B cell (primary cell): Measurements from ENCODE around the gene MVB12B. TPM values are rescaled to one million over a fixed set of nuclear protein-coding genes. Genes with fewer than 3 reads are reported as not detected.
A peak's percentile ranks its signal among the peaks of the same experiment; 100 is the strongest.

Experiments
- ATAC-seq: fragments of 200-7000 bp; cut with Tn5 transposase; one replicate; pipeline ENCODE4 v1.10.0; 2021; ENCODE audit warnings: low read depth, mild to moderate bottlenecking, moderate number of reproducible peaks, moderate library complexity
- CTCF ChIA-PET: fragments of 350-600 bp; sonication (Branson Sonifier 250); formaldehyde crosslinking; loops from one replicate; lab custom pipeline; 2021; ENCODE audit warnings: antibody characterized with exemption, inconsistent platforms; lab: Charles Lee
- POLR2A ChIA-PET: fragments of 350-600 bp; sonication (Branson Sonifier 250); formaldehyde crosslinking; loops from one replicate; lab custom pipeline; 2021; ENCODE audit warnings: antibody characterized with exemption; lab: Charles Lee
- DNase-seq: peaks from one replicate; pipeline ENCODE4 v3.0.0; 2013
- H2AFZ ChIP-seq: 2 replicates; pipeline ENCODE4 v1.6.1; 2012; ENCODE audit warnings: mild to moderate bottlenecking, low read depth, low read length; ENCODE audit not compliant: insufficient read depth, poor library complexity, severe bottlenecking
- H3K27ac ChIP-seq, 2 donors: 1 replicate in 1 of 2; 2 replicates in 1 of 2; pipeline ENCODE4 v1.5.1; 2012 to 2013; ENCODE audit warnings: low read length in 2 of 2, mild to moderate bottlenecking in 2 of 2, moderate library complexity in 1 of 2
- H3K27me3 ChIP-seq, 4 experiments: fragments of 200-600 bp in 1 of 4; sonication (generic) in 1 of 4; replicated peaks in 1 of 4; 1 replicate in 2 of 4; 2 replicates in 2 of 4; pipeline versions ENCODE4 v1.6.1 to v1.7.0; 2013 to 2016; ENCODE audit warnings: low read length in 3 of 4, mild to moderate bottlenecking in 2 of 4, mixed read lengths in 1 of 4, moderate library complexity in 1 of 4; ENCODE audit not compliant: insufficient read depth in 4 of 4, control insufficient read depth in 3 of 4; ENCODE audit errors: control extremely low read depth in 1 of 4
- H3K36me3 ChIP-seq, 2 experiments: replicated peaks in 1 of 2; 1 replicate in 1 of 2; 2 replicates in 1 of 2; pipeline versions ENCODE4 v1.6.1 to v1.7.1; 2013; ENCODE audit warnings: low read length in 1 of 2; ENCODE audit not compliant: insufficient read depth in 2 of 2, control insufficient read depth in 1 of 2; ENCODE audit errors: control extremely low read depth in 1 of 2, extremely low read depth in 1 of 2
- H3K4me1 ChIP-seq, 2 donors: fragments of 200-600 bp in 1 of 2; sonication (generic) in 1 of 2; 1 replicate in 1 of 2; 2 replicates in 1 of 2; pipeline versions ENCODE4 v1.5.1 to v1.6.1; 2013 to 2017; ENCODE audit warnings: low read length in 2 of 2; ENCODE audit not compliant: control insufficient read depth in 2 of 2, insufficient read depth in 2 of 2
- H3K4me2 ChIP-seq: replicated peaks from 2 replicates; pipeline ENCODE3; 2012; ENCODE audit warnings: mild to moderate bottlenecking, low read depth, low read length; ENCODE audit not compliant: poor library complexity, severe bottlenecking
- H3K4me3 ChIP-seq, 5 experiments: fragments of 200-600 bp in 1 of 5; sonication (generic) in 1 of 5; 1 replicate in 3 of 5; 2 replicates in 2 of 5; pipeline versions ENCODE4 v1.5.1 to v1.7.0; 2011 to 2016; ENCODE audit warnings: low read length in 4 of 5, mild to moderate bottlenecking in 4 of 5, low read depth in 2 of 5, control low read depth in 1 of 5, moderate library complexity in 1 of 5; ENCODE audit not compliant: insufficient read depth in 1 of 5; ENCODE audit errors: control extremely low read depth in 1 of 5, extremely low read depth in 1 of 5
- H3K79me2 ChIP-seq: fragments of 200-600 bp; sonication (generic); one replicate; pipeline ENCODE4 v1.6.0; 2016; ENCODE audit warnings: low read length; ENCODE audit not compliant: control insufficient read depth, insufficient read depth
- H3K9ac ChIP-seq: fragments of 200-600 bp; sonication (generic); 2 replicates; pipeline ENCODE4 v1.6.1; 2017; ENCODE audit warnings: mild to moderate bottlenecking, low read length, moderate library complexity
- H3K9me3 ChIP-seq, 3 donors: one replicate each; pipeline versions ENCODE4 v1.6.1 to v1.7.1; 2013; ENCODE audit warnings: low read length in 2 of 3; ENCODE audit not compliant: control insufficient read depth in 2 of 3, insufficient read depth in 1 of 3; ENCODE audit errors: control extremely low read depth in 1 of 3
- H4K20me1 ChIP-seq: 2 replicates; pipeline ENCODE4 v1.6.0; 2012; ENCODE audit warnings: mild to moderate bottlenecking, low read length; ENCODE audit not compliant: insufficient read depth, control insufficient read depth, poor library complexity, severe bottlenecking
- H3K27ac Mint-ChIP-seq: one replicate; pipeline ENCODE4 v1.8.0; 2021; ENCODE audit warnings: mixed read lengths
- H3K27me3 Mint-ChIP-seq: one replicate; pipeline ENCODE4 v1.8.0; 2021; ENCODE audit warnings: mixed read lengths
- H3K4me1 Mint-ChIP-seq: one replicate; pipeline ENCODE4 v1.8.0; 2021; ENCODE audit warnings: mixed read lengths
- H3K4me3 Mint-ChIP-seq: one replicate; pipeline ENCODE4 v1.8.0; 2021; ENCODE audit warnings: mixed read lengths
- H3K9me3 Mint-ChIP-seq: one replicate; pipeline ENCODE4 v1.8.0; 2022; ENCODE audit warnings: mixed read lengths; ENCODE audit not compliant: insufficient read depth
- CTCF ChIP-seq: fragments of 200-600 bp; IDR thresholded peaks from one replicate; pipeline ENCODE4 v1.8.0; 2022; ENCODE audit warnings: antibody characterized with exemption, mild to moderate bottlenecking
- EZH2 ChIP-seq: IDR thresholded peaks from 2 replicates; pipeline ENCODE4 v1.6.1; 2012; ENCODE audit warnings: borderline replicate concordance, low read depth, mild to moderate bottlenecking, moderate library complexity, low read length; ENCODE audit not compliant: insufficient read depth, poor library complexity, severe bottlenecking
- WGBS: methylation state at CpG from one replicate; pipeline ENCODE4 v1.1.5; 2013; ENCODE audit warnings: missing lambda C conversion rate; ENCODE audit not compliant: insufficient coverage; 5-methylcytosine and 5-hydroxymethylcytosine counted together
- intact Hi-C: fragments of 100-400 bp; cut with micrococcal nuclease; formaldehyde crosslinking; loops from one replicate; pipeline ENCODE4 v1.10.0; 2022
- polyA plus RNA-seq: library from polyadenylated mRNA; depleted of rRNA; stranded (reverse); fragments of >200 nt; gene quantifications from 2 replicates; pipeline ENCODE4 v1.2.3, GENCODE V29; 2012
- total RNA-seq, 2 donors: library from RNA; stranded (reverse); fragments of 120-200 nt in 1 of 2; gene quantifications; 1 replicate in 1 of 2; 2 replicates in 1 of 2; pipeline versions ENCODE4 v1.2.3 to v1.2.4, GENCODE V29; 2013 to 2022

MVB12B gene
- total and polyA plus RNA-seq, 2 donors (not counting 1 experiment from before 2014, with no cell fraction given), result 1.2 to 9.8 TPM

- no peak overlapping the region for H3K4me3 ChIP-seq
- H3K4me3 Mint-ChIP-seq, result no peak overlapping the region
- peaks cover 14 to 21% of the 10 kb centered on the region in 2 donors for H3K4me1 ChIP-seq
- H3K27ac ChIP-seq, result no peak overlapping the region
- ATAC-seq (no peak), DNase-seq (no peak)
- peaks cover 12% of the 10 kb centered on the region for H3K4me1 Mint-ChIP-seq
- peaks cover 0 to 35% (median 11%) of the 10 kb centered on the region in 4 experiments for H3K27me3 ChIP-seq
- CTCF ChIA-PET, result interaction anchor here (0.7 to 14.6 kb wide), 20 partner anchors 9 to 280 kb away, joined by 3 to 420 read pairs (median 6); no protein-coding TSS in a partner anchor
- H3K9ac ChIP-seq, result no peak overlapping the region
- H3K27ac Mint-ChIP-seq, result no peak overlapping the region
- H3K79me2 ChIP-seq, result no peaks in the 10 kb centered on the region
- peaks cover 9% of the 10 kb centered on the region for H3K27me3 Mint-ChIP-seq
- H3K36me3 ChIP-seq, result no peaks in the 10 kb centered on the region
- 87% methylated on average over 22 of the region's 22 CpGs for WGBS
- H3K9me3 ChIP-seq, result peaks cover 0 to 3% (median 0%) of the 10 kb centered on the region in 3 donors
- intact Hi-C loops, result loop anchor here (1.0 to 2.0 kb wide), 2 partner anchors 13 to 57 kb away; no protein-coding TSS in a partner anchor
- POLR2A ChIA-PET, result no interaction called here
- peak overlapping the region; percentile 49 for H3K4me2 ChIP-seq
- TF ChIP-seq CTCF, result no peak
- TF ChIP-seq EZH2, result no peak
- no peak overlapping the region for H2AFZ ChIP-seq
- H3K9me3 Mint-ChIP-seq, result no peaks in the 10 kb centered on the region
- H4K20me1 ChIP-seq, result peaks cover 10% of the 10 kb centered on the region
Measured at GRCh38 chr9:126501383-126502331, 175.0 kb downstream of the MVB12B start.
